ENCODE measurements around the gene KCNK16.

The KCNK16 gene

DNA sequence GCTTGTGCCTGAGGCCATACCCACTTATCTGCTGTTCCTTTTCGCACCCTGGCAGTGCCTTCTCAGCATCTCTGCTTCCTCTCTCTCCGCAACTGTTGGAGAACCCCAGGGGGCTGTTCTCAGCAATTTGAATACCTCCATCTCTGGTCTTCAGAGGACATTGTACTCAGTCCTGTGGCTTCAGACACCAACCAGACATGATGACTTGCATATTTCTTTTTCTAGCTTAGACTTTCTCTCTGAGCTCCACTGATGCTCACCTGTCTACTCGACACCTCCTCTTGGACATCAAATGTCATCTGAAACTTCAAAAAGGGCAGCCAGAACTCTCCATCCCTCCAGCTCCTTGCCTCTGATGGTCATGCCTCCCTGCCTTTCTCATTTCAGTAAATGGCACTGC lies 18.9 kb upstream of the KCNK16 start:
- no peak for DNase-seq

DNA sequence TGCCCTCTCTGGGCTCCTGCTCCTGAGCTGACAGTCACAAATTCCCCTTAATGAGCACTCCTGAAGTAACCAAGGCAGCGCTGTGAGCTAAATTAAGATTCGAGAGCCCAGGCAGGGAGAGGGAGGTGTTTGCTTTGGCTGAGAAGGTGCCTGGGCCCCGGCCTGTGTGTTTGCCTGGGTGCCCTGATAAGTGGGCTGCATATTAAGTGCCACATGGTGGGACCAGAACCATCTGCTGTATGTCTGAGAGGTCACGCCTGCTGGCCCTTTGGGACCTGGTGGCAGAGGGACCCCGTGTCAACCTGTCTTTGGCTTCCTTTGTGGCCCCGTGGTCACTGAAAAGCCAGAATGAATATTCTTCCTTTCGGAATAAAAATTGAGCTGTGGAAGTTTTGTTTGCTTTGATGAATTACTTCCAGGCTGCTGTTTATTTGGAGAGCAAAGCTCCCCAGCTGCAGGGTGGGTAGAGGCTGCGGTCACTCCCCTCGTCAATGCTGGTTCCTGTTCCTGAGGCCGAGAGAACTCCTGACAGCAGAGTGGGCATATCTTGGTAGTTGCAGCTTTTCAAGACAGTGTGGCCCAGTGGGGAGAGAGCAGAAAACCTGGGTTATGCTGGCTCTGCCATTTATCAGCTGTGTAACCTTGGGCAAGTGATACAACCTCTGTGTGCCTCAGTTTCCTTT lies 17.5 kb upstream of the KCNK16 start:
- DNase-seq: no peak

DNA sequence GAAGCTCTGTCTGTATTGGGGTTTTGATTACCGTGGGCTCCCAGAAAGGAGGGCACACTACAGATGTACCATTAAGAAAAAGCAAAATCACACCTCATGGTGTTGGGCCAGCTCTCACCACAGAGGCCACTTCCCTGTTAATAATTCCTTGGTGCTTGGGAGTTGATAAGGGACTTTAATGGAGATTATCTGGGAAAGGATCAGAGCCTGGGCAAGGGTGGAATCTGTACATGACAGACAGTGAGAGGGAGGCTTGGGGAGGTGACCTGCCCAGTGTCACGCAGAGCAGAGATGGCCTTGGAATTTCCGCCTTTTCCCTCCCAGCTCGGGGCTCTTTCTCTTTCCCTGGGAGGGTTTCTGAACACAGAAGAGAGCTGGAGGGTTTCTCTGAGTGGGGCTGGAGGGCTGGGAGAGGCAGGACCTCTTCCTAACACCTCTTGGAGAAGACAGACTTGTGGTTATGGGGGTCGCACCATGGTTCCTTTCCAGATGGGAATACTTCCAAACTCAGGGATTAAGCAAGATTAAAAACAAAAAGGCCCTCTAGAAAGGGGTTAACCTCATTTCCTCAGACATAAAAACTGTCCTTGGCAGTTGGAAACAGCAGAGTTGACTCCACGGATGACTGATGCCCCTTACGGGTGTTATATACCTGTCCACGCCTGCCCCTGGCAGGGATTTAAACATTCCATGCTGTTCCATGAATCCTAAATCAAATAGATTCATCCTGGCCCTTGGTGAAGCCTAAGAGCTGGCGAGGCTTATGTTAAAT lies 16.8 kb upstream of the KCNK16 start:
- DNase-seq: no peak

DNA sequence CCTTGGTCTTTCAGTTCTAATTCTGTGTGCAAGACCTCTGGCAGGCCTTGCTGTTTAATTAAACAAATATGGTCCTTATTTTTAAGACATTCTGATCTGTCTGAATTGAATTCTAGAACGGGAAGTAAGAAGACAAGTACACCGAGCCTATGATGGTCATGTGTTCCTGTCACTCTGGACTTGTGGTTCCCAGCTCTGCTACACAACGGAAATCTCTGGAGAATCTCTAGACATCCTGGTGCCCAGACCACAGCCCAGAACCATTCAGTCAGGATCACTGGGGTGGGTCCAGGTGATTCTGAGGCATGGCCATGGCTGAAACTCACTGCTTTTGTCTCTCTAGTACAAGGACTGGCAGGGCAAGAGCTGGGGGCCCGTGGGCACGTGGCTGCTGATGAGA lies 15.9 kb upstream of the KCNK16 start:
- no peak for DNase-seq

DNA sequence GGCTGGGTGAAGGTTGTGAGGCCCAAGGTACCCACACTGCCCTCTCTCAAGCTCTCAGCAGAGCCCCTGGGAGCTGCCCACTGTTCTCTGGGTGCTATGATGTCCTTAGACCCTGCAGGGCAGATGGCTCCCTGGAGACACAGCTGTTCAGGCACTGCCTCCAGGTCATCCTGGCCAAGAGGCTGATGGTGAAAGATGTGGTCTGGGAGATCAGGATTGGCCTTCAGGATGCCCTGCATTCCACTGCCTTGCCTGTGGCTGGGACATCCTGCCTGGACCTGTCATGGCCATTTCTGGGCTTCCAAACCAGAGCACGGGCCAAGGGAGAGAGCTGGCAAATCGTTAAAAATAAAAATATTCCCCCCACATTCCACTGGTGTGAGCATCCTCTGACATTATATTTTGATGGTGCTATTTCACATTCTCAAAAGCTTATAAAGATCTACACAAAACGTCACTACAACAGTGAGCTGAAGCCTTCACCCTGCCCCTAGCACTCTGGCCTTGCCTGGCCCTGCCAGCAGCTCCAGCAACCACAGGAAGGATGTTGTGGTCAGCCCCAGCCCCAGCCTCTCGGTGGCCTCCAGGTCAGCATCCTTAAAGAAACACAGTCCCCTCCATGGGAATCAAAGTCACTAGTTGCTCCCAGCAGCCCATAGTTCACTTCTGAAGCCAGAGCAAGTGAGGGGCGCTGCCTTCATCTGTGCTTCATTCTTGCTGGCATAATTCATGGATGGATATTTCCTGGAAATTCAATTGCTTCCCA lies 13.5 kb upstream of the KCNK16 start:
- DNase-seq: no peak

DNA sequence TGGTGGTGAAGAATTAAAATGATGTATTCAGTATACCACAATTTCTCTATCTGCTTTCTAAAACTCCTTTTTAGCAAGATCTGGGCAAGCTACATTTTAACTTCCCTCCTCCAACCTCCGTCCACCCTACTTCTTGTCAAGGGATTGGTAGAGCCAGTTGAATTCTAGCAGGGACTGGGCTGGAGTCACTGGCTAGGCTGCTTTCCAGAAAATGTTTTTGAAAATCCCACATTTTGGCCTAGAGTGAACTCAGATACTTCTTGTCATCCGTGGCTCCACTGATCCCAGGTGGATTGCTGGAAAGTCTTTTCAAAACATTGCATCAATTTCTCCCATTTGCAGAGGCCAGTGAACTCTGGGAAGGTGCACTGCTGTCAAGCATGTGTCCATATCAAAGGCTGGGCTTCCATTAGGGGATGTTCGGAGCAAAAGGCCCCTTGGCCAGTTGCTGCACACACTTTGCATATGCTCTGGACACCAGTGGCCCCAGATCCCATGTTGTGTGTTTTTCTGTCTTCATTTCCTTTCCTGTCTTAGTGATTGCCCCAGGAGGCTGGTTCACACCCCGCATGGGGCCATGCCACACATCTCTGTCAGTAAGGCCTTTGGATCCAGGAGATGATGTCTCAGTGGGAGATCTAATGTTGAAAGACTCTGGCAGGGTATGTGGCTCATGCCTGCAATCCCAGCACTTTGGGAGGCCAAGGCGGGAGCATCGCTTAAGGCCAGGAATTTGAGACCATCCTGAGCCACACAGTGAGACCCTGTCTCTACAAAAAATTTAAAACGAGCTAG lies 11.3 kb upstream of the KCNK16 start:
- no peak for DNase-seq

DNA sequence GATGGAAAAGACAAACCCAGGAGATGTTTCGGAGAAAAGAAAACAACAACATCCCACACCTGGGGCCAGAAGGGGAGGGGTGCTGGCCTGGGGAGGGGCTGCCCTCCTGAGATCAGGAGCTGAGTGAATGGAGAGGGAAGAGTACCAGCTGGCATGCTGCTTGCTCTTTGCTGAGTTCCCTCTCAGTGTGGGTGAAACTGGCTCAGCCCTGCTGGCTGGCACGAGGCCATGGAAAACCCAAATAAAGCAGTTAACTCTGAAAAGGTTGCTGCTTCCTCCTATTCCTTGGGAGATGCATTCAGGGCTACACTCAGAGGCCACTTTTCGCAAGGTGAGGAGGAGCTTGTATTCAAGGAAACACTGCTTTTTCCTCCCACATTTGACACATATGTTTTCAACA lies 8.0 kb upstream of the KCNK16 start:
- no peak for DNase-seq

DNA sequence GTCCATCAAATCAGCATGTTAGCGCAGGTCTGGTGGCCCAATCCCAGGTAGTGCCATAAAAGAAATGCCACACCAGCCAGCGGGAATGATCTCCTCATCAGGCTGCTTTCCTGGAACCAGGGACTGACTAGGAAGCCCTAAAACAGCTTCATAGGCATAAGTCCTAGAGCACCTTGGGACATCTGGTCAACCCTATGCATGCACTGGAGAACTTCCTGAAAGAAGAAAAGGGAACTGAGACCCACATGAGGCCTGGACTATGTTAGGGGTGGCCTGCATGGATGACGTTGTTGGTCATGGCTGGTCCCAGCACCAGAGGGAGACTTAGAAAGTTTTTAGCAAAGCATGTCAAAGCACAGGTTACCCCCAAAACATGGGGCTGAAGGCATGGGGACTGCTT lies 7.6 kb upstream of the KCNK16 start:
- no peak for DNase-seq

DNA sequence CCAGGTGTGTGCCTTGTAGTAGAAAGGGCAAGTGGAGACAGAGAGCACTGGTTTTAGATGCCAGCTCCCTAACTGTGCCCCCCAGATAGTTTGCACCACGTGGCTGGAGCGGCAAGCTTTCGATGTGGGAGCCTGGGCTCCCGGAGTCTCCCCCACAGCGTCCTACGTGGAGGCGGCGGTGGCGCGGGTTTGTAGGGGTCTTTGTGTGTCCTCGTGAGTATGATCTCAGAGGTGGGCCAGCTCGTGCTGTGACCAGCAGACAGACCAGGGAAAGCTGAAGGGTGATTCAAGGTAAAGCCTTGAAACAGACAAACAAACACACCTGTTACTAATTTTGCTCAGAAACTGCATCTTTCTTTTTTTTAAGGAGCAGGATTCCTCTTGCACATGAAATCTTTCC lies 5.6 kb upstream of the KCNK16 start:
- DNase-seq: no peak

DNA sequence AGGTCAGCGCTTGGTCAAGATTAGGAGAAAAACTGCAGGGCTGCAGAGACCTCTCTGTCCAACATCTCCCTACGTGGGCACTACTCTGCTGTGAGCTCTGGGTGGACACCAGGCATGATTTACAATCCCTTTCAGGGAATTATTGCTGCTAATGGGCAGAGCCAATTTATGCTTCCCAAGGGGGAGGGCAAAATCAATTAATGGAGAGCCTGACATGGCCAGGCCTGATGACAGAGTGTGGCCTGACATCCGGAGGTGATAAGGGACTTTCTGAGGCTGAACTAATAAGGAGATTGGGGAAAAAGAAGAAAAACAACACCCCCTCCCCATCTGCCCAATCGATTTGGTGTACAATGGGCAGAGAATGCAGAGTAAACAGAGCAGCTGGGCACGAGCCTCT lies 5.0 kb upstream of the KCNK16 start:
- no peak for DNase-seq

DNA sequence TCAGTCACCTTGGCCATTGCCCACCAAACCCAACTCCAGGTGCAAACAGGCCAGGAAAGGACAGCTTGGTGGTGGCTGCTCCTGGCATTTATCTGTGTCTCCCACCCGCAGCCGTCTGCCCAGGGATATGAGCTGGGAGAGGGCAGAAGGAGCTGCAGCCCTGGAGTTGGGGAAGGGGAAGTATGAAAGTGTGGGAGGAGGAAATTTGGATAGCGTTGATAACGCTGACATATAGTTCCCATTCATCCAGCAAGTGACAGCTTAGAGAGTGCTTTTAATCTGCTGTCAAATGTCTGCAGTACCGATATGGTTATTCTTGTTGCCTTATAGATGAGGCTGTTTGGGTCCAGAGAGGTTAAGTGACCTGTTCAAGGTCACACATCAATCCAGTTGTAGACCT lies 741 bp downstream of the KCNK16 start:
- no peak for DNase-seq

DNA sequence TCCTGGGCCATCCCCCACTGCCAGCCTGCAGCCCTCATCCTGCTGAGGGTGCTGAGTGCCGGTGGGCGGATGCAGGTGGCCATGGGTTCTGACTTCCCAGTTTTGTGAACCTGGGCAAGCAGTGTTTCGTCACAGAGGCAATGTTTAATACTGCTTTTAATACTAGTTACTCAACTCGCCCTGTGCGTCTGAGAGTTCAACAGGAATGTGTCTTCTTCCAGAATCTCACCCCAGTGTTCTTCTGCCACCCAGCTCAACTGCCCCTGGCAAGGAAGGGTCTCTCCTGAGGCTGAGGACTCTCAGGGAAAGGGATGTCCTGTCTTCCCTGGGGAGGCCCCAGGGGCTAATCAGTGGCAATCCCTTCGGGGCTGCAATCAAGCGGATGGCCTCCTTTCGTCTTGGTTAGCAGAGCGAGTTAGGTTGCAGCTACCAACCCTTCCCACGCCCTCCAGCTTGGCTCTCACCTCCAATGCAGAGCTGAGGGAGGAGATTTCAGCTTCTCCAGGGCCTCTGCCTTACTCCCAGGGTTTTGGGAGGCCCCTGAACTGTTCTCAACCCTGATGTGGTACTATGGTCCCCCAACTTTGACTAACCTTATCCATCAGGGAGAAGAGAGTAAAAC lies 2.0 kb downstream of the KCNK16 start:
- no peak for DNase-seq

DNA sequence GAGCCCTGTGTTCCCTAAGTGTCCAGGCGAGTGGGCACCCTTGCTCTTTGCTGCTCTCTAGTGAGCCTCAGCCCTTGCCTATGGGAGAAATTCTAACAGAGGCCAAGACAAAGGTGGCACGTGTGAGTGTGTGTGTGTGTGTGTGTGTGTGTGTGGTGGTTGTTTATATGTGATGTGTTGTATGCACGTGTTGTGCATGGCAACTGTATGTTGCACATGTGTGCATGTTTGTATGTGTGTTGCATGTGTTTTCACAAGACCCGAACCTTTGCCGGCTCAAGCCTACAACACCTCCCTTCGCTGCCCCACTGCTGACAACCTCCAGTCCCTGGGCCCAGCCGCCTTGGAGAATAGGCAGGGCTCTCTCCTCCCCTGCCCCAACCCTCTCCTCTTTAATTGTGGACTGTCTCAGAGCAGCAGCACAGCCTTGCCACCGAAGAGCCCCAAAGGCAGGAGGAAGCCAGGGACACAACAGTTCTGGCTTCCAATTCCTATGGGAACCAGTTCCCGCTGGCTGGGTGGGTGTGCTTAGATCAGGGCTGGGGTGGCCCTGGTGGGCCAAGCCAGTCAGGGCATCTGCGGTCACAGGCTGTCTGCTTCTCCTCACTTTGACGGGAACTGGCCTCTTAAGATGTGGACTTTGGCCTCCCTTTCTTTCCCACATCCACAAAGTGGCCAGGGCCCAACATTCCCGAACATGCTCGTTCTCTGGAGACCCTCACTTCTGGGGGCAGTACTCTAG lies 2.7 kb downstream of the KCNK16 start:
- DNase-seq: no peak

DNA sequence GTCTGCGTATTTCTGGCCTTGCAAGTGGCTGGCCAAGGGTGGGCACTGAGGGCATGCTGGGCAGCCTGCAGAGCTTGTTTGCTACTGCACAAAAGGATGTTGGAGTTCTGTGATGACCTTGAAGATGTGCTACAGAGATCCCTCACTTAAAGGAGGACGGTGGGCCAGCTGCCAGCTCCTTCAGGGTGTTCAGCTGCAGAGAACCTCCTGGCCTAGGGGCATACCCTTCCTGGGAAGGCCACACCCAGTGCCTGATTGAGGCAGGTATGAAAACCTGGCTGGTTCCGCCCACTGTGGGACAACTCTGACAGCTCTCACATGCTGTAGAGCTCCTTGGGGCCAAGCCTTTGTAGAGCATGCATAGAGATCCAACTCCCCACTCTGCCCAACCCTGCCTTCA lies 5.2 kb downstream of the KCNK16 start:
- DNase-seq: no peak

DNA sequence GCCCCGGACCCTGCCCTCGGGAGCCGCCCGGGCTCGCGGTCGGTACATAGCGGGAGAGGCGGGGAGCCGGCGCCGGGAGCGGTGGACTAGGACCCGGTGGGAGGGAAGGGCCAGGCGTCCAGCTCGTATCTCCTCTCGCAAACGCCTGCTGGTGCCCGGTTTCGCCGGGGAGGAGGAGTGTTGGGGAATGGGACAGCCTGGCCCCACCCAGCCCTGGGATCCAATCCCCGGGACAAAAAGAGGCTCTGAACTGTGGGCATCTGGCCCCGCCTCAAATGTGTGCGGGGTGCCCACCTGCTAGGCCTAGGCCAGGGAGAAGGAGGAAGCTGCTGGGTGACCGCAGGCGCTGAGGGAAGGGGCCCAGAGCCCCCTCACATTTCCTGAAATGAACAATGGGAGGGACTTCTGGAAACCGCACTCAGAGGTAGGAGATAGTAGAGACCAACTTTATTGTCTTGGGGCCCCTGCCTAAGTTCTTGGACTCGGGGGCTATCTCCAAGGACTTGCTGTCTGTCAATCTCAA lies 8.2 kb downstream of the KCNK16 start, which contains the start of gene KCNK17:
Gene KCNK17, minus strand, starts transcription at position 147 of the 523 bp plus-strand sequence. Its CDS starts 99 bp downstream, at position 48.
- no peak for DNase-seq

DNA sequence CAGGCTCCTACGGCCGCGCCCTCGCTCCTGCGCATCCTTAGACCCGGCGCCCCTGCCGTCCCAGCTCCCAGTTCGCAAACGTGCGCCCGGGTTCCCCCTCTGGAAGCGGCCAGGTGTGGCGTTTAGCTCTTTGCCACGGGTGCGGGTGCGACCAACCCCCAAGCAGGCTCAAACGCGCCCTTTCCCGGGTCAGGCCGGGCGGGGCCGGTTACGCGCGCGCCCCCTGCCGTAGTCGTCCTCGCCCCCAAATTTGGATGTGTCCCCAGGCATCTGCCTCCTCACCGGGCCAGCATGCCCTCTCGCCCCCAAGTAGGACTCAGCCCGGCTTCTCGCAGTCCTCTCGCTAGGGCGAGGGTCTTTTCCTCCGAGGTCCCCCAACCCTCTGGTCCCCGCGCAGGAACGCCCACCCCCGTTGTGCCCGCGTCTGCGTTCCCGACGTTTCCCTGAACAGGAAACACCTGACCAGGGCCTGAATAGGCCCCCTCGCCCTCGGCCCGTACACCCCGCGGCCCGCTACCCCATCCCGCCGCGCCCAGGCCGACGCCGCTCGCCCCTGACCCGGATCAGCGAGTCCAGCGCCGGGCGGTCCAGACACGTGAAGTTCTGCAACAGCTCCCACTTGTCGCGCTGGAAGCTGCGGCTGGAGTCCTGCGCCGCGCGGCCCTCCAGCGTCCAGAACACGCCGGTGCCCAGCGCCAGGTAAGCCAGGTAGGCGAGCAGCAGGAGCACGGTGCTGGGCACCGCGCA lies 8.8 kb downstream of the KCNK16 start:
- DNase-seq: no peak

DNA sequence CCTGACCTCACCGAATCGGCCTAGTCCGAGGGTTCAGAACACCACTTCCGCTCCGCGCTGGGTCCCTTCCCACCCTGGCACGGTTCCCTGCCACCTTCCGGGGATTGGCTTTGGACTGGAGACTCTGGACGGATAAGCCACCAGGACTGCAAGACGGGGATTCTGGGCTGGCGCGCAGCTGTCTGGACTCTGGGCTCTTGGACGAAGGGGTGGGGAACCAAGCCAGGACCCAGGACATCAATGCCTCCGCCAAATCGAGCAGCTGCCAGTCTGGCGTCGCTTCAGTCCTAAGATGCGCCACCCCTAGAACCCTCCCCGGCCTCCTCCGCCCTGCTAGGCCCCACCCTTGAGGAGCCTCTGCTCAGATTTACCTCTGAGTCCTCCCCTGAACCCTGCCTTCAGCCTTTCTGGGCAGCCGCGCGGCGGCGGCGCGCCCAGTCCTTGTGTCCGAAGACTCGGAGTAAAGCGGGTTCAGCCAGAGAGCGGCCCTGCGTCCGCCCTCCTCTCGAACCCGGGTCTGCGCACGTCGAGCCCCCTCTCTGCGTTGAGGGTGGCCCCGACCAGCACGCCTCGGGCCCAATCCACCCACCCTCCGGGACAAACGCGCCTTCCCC lies 9.5 kb downstream of the KCNK16 start:
- no peak for DNase-seq

DNA sequence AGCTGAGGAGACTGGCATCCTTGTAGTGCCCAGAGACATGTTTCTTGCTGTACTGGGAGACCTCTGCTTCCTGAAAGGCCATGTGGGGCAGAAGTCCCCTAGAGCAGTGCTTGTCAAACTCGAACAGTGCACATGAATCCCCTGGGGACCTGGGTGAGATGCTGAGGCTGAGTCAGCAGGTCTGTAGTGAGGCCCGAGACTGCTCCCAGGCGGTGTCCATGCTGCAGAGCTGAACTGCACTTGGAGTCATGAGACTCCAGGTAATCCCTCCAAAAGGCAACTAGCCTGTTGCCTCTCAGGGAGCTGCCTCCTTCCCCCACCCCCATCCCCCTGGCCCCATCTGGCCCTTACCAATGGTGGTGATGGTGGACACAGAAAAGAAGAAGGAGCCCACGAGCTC lies 12.0 kb downstream of the KCNK16 start:
- no peak for DNase-seq

DNA sequence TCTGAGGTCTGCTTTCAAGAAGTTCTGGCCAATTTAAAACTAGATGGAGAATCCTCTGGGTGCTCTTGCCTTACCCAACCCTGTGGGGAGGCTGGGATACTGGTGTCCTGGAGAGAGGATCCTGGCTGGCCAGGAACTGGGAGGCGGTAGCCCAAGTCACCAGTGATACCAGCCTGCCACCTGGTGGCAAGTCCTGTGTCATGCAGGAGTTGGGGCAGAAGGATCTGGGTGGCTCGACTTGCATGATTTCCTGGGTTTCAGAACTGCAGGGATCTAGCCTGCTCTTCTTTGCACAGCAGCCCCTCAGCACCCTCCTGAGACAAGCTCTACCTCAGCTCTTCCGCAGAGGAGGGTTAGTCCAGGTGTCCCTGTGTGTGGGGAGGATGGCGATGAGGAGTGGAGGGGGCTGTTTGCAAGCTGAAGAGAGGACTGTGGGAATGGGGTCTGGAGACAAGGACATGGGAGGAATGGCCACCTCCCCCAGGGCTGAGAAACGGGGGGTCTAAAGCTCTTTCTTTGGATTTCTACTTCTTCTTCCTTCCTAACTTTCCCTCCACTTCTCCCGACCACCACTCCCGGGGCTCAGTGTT lies 12.5 kb downstream of the KCNK16 start:
- no peak for DNase-seq

DNA sequence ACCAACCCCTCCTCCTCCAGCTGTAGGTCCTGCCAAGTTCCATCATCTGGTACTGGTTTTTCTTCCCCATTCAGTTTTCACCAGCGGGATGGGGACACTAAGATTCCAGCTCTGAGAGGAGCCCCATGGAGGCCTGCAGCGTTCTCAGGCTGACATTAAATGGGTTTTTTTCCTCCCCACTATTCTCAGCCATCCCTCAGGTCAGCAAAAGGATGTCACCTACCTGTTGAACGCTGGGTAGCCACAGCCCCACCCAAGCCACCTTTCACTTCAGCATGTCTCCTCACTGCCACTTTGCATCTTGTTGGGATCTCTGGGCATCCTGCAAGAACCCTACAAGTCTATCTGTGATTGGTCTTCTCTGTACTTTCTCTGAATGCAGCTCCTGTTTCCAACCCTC lies 15.0 kb downstream of the KCNK16 start:
- no peak for DNase-seq
